ENCODE results near the gene LILRB5.
A peak's percentile ranks its signal among the peaks of the same experiment; 100 is the strongest.
"Not testable (repeated sequence)": the region's sequence is repeated elsewhere in the genome, so short reads cannot be mapped to it uniquely, and the experiment has no call there.

Gene LILRB5

GRCh38 chr19:54243809-54244208, 13.3 kb downstream of the LILRB5 start:
- not testable (repeated sequence) for DNase-seq (ENCODE audit: low read depth in 2 of 2)

- DNase-seq (ENCODE audit: low read depth in 2 of 2), result not testable (repeated sequence)
These were observed 14.4 kb downstream of the LILRB5 start, which contains the start of gene LILRA6 for GRCh38 chr19:54242646-54243045. TSS of gene LILRA6 (minus strand) at chr19:54242790.

GRCh38 chr19:54242234-54242633, 14.8 kb downstream of the LILRB5 start:
- DNase-seq (ENCODE audit: low read depth in 2 of 2), result not testable (repeated sequence)

GRCh38 chr19:54240372-54241336, 16.4 kb downstream of the LILRB5 start:
- DNase-seq (ENCODE audit: low read depth in 2 of 2), result not testable (repeated sequence)

GRCh38 chr19:54239491-54240371, 17.3 kb downstream of the LILRB5 start:
- DNase-seq (ENCODE audit: low read depth in 2 of 2), result not testable (repeated sequence)

GRCh38 chr19:54233941-54234340, 23.1 kb downstream of the LILRB5 start:
- no peak for DNase-seq (ENCODE audit: low read depth in 2 of 2)

- peak; percentile 70 to 86 for DNase-seq (ENCODE audit: low read depth in 2 of 2)
These were observed 25.8 kb downstream of the LILRB5 start for GRCh38 chr19:54231077-54231931.

GRCh38 chr19:54230031-54230430, 27.0 kb downstream of the LILRB5 start:
- DNase-seq (ENCODE audit: low read depth in 2 of 2), result no peak

- no peak for DNase-seq (ENCODE audit: low read depth in 2 of 2)
These were observed 27.9 kb downstream of the LILRB5 start for GRCh38 chr19:54229146-54229545.

GRCh38 chr19:54224619-54225018, 32.5 kb downstream of the LILRB5 start:
- not testable (repeated sequence) for DNase-seq (ENCODE audit: low read depth in 2 of 2)

GRCh38 chr19:54223937-54224281, 33.2 kb downstream of the LILRB5 start:
- not testable (repeated sequence) for DNase-seq (ENCODE audit: low read depth in 2 of 2)

GRCh38 chr19:54223277-54223936, 33.7 kb downstream of the LILRB5 start:
- DNase-seq (ENCODE audit: low read depth in 2 of 2), result not testable (repeated sequence)

- DNase-seq (ENCODE audit: low read depth in 2 of 2), result not testable (repeated sequence)
These were observed 34.4 kb downstream of the LILRB5 start, which contains the start of gene LILRB3 for GRCh38 chr19:54222474-54223276. TSS of gene LILRB3 (minus strand) at chr19:54223007. CDS start at chr19:54222976, 31 bp downstream.

GRCh38 chr19:54221947-54222346, 35.1 kb downstream of the LILRB5 start:
- not testable (repeated sequence) for DNase-seq (ENCODE audit: low read depth in 2 of 2)

GRCh38 chr19:54219702-54220101, 37.4 kb downstream of the LILRB5 start:
- DNase-seq (ENCODE audit: low read depth in 2 of 2), result not testable (repeated sequence)

- no peak for DNase-seq (ENCODE audit: low read depth in 2 of 2)
These were observed 38.0 kb downstream of the LILRB5 start for GRCh38 chr19:54218960-54219661.

GRCh38 chr19:54218259-54218658, 38.8 kb downstream of the LILRB5 start:
- DNase-seq (ENCODE audit: low read depth in 2 of 2), result no peak

GRCh38 chr19:54217517-54218247, 39.4 kb downstream of the LILRB5 start:
- not testable (repeated sequence) for DNase-seq (ENCODE audit: low read depth in 2 of 2)
